Prostate gland (tissue), 2 donors: ENCODE results near the gene LRRC8E.

Source experiments
- CTCF ChIP-seq, 4 experiments: fragments of 200-600 bp in 2 of 4; fragments of 450-650 bp in 2 of 4; sonication (generic) in 2 of 4; IDR thresholded peaks; 1 replicate in 3 of 4; 2 replicates in 1 of 4; pipeline ENCODE4 v1.5.1; 2016 to 2019; ENCODE audit warnings: antibody characterized with exemption in 4 of 4, mild to moderate bottlenecking in 2 of 4, moderate library complexity in 2 of 4
- POLR2A ChIP-seq: fragments of 450-650 bp; IDR thresholded peaks from one replicate; pipeline ENCODE4 v1.6.1; 2016; ENCODE audit warnings: antibody characterized with exemption, mild to moderate bottlenecking

- TF ChIP-seq CTCF (IDR thresholded peaks at IDR 0.05) (no peak), POLR2A (no peak)
Measured at GRCh38 chr19:7883796-7884570, 4.3 kb upstream of the LRRC8E start.
